Head of caudate nucleus (tissue), 42 donors: ENCODE results near the gene FAT2.

Source experiments
- DNase-seq, 42 donors: peaks; one replicate each; pipeline versions ENCODE4 v3.0.0 to v3.0.0-alpha.2; 2020 to 2021; ENCODE audit warnings: mixed read lengths in 7 of 42
- intact Hi-C: fragments of 100-400 bp; cut with DNase I; formaldehyde crosslinking; loops from one replicate; pipeline ENCODE4 v1.15.0; 2022

Gene FAT2

DNA sequence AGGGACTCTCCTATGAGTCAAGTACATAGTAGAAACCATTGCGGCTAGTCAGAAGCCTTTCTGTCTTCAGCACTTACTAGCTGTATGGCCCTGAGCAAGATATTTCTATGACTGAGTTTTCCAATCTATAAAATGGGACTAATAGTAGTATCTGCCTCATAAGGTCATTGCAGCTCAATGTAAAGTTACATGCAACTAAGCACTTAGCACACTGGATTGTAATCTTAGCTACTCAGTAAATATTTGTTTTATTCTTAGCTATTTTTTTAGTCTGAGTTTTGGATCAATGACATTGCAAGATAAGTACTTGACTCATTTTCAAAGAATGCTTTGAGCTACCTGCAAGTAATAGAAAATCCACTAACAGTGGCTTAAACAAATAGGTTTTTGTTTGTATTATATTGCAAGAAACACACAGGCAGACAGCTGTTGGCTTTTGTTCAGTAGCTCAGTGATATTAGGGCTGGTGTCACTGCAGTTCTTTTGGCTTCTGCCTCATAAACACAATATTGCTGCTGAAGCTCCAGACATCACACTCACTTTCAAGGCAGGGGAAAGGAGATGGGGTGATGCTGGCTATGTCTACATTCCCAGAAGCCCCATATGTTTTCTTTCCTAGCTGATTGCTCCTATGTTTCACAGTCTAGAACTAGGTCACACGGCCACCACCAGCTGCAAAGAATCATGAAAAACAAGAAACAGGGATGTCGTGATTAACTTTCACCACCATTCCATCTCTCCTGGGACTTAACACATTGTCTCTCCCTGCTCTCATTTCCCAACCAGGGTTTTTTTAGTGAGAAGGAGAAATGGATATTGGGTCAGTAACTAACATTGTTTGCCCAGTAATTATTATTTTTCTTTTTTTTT lies 26.9 kb upstream of the FAT2 start:
- intact Hi-C loops = no loop called here
- no peak for DNase-seq

DNA sequence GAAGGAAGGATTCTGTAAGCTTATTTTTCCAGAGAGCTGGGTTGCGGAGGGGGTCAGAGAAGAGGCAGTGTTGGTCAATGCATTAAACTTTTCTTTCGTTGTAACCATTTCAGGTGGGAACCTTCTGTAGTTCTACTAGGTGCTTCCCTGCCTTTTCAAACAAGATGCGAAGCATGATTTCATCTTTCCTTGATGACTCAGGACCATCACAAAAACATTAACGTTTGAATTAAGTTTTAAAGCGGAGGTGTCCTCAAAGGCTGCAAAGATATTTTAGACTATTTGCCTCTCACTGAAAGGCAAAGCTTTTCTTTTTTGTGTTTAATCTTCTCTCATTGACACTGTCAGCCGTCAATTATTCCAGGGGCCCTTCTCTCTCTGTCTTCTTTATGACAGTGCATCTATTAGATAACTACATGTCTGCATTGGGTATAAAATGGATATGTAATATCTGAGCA lies 26.3 kb upstream of the FAT2 start:
- intact Hi-C loops = no loop called here
- peak in 5 of 42 donors; percentile 18 to 66 (median 36) for DNase-seq

DNA sequence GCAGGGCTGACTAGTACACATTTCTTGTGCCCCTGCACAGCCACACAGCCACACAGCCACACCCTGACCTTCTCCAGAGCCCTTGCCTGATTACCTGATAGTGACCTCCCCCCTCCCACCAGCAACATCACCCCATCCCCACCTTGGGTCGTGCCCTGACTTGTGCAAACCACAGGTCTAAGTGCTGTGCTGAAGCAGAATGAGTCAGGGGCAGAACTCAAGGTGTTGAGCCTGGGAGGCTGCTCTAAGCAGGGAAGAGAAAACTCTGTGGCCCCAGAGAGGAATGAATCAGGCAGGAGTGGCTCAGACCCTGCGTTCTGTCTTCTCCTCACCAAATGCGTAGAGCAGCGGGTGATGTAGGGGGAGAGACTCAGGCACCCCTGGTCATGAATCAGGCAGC lies 24.3 kb upstream of the FAT2 start:
- intact Hi-C loops = no loop called here
- peak in 2 of 42 donors; percentile 35 to 51 for DNase-seq

DNA sequence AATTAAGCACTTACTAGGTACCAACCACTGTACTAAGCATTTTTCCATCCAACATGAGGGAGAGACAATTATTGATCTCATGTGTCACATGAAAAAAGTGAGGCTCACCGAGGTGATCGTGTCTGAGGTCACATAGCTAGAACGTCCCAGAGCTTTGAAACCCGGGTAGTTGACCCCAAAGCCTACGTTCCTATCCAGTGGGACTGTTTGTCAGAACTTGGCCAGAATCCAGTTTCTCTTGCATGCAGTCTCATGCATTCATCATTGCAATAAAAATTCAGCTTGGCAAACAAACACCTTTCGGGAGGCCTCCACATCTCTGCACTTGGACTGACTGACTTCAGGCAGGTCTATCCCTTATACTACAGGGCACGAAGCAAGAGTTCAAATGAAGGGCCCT lies 23.4 kb upstream of the FAT2 start:
- intact Hi-C loops = no loop called here
- DNase-seq = no peak

DNA sequence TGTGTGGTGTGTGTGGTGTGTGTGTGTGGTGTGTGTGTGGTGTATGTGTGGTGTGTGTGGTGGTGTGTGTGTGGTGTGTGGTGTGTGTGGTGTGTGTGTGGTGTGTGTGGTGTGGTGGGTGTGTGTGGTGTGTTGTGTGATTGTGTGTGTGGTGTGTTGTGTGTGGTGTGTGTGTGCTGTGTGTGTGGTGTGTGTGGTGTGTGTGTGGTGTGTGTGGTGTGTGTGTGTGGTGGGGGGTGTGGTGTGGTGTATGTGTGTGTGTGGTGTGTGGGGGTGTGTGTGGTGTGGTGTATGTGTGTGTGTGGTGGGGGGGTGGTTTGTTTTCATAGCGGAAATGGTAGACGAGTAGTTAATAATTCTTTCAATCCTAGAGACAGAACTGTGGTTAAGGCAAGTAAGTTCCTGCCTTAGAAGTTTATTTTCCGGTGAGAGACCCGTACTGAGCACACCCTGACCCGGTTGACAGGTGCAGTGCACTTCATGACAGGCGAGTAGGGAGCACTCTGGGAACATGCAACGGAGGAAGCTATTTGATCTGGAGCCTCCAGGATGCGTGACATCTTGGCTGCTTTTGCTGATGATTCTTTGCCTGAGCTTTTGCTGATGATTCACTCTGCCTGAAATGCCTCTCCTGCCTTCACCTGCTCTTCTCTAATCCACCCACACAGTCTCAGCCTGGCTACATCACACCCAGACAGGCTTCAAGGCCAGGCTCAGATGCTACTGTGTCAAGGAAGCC lies 21.7 kb upstream of the FAT2 start:
- DNase-seq = peak in 41 of 42 donors; percentile 23 to 91 (median 63)
- intact Hi-C loops = no loop called here

DNA sequence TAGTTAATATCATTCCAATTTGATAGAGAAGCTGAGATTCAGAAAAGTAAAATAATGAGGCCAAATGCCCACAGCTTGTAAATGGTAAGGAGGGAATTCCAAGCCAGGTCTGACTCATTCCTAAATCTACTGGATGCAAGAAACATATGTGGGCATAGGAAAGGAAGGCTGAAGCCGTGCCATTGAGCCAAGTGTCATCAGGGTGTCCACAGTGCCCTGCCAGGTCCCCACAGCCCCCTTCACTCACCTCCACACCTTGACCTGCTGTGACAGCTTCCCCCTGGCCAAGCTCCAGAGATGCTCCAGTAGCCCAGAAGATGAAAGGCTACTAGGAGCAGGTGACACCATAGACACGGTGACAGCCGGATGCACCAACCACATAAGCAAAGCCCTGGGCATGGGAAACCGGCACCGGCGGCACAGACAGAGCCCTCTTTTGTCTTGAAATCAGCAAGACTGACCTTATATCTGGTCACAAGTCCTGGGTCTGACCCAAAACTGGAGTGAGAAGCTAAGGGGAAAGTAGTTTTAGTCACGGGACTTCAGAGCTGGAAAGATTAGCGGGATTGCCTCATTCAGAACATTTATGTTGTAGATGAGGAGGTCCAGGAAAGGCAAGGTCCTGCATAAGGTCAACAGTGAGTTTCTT lies 20.1 kb upstream of the FAT2 start:
- intact Hi-C loops = no loop called here
- DNase-seq = no peak

DNA sequence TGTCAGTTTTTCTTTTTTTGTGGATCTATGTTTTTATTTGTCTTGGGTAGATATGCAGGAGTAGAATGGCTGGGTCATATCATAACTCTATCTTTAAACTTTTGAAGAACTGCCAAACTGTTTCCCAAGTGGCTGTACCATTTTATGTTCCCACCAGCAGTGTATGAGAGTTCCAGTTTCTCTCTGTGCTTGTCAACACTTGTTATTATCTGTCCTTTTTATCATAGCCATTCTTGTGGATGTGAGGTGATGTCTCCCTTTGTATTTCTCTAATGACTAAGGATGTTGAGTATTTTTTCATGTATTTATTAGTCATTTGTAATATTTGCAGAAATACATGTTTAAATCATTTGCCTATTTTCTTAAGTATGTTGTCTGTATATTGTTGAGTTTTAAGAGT lies 17.4 kb upstream of the FAT2 start:
- no peak for DNase-seq
- intact Hi-C loops = no loop called here

DNA sequence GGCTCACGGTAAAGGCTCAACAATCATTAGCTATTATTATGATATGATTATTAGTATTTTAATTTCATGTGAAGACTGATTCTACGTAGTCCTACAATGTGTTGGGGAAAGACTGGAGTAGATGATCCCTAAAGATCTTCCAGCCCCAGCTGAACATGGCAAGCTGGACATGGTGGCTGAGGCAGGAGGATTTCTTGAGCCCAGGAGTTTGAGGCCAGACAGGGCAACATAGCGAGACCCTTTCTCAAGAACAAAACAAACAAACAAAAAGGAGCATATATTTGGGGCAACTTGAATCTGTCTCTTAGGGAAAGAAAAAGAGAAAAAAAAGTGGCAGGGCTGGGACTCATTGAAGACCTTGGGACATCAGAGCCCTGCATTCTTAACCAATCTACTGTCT lies 16.2 kb upstream of the FAT2 start:
- intact Hi-C loops = no loop called here
- no peak for DNase-seq

DNA sequence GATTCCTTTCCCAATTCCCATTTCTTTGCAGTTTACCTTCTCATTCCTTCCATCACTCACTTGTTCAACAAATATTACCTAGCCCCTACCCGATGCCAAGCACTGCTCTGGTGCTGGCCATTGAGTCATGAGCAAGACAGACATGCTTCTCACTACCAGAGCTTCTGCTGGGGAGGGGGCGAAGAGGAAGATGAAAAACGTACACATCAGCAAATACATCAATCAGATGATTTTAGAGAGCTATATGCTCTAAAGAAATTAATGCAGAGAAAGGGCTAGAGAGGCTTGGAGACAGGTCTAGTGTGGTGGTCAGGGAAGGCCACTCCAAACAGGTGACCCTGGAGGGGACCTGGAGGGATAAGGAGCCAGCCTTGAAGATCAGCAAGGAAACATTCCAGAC lies 14.4 kb upstream of the FAT2 start:
- intact Hi-C loops = no loop called here
- DNase-seq = no peak

DNA sequence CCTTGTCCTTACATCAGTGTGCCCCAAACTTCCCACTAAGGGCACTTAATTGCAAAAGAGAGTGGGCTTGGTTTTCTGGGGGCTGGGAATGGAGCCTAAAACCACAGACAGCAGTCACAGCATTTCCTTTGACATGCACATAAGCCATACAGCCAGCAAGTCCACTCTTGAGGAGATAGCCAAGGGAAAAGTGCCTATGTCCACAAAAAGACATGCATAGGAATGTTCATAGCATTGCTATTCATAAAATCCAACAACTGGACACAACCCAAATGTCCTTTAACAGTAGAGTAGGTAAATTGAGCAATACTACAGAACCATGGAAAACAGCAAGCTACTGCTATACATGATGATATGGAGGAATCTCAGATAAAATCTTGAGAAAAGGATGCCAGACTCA lies 11.7 kb upstream of the FAT2 start:
- DNase-seq = no peak
- intact Hi-C loops = no loop called here

DNA sequence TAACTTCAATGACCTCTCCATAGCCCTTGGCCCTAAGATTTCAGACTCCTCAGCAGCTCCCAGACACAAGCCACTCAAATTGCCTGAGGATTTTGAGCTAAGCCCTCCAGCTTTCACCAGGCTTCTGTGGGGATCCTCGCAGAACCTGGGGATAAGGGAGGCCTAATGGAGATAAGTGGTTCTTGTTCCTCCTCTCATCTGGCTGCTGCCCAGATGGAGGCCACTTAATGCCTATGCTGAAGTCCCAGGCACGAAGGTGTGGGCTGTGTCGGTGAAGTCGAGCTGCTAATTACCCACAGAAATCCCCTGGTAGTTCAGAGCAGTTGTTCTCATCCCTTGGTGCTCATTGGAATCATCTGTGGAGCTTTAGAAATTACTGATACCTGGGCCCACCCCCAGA lies 10.3 kb upstream of the FAT2 start:
- intact Hi-C loops = no loop called here
- no peak for DNase-seq

DNA sequence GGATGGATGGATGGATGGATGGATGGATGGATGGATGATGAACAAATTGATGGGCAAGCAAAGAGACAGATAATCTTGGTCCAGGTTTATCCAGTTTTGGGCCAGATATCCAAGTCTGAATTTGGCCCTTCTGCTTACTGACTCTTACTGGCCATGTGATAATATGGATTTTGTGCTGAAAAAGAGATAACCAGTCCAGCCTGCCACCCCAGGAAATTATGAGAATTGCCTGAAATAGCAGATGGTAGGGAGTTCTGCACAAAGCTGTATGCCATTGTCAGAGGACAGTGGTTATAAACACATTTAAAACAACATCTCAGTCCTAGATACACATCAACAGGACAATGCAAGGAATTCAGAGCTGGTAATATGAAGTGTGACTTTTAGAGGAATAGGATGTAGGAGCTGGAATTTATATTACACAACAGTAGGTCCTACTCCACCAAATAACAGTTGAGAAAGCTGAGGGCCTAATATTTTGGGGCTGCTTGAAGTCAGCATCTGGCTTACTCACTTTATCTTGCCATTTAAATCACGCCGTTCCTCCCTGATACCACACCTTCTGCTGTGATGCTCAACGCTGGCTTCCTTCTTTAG lies 9.0 kb upstream of the FAT2 start:
- no peak for DNase-seq
- intact Hi-C loops = no loop called here

DNA sequence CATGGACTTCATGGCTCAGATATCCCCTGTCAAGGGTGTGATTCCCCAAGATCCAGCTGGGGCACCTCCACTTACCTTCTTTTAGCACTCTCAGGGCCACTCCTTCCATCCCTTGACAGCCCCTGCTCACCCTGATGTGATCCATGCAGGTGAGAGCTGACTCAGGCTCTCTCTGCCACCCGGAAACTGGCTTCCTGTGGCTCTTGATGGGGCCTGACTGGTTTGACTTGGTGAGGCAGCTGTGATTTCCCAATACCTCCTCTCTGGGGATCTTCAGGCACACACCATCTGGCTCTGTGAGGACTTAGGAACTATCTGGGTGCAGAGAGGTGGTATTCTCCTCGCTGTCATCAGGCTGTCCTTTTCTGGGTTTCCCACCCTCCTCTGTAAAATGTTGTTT lies 7.9 kb upstream of the FAT2 start:
- intact Hi-C loops = no loop called here
- DNase-seq = no peak

DNA sequence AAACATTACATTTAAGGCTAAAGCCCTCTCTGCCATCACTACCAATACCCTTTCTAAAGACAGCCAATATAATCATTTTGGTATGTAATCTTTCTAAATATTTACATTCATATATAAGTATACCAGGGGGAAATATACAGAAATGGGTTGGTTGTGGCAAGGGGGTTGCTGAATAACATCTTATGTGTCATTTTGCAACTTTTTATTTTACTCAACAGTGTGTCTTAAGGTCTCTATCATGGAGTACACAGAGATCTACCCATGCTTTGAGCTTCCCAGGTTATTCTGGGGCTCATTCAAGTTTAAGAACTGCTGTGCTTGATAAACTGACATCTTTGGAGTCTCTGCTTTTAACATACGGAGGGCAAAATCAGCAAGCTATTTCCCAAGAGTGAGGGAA lies 7.4 kb upstream of the FAT2 start:
- no peak for DNase-seq
- intact Hi-C loops = no loop called here

DNA sequence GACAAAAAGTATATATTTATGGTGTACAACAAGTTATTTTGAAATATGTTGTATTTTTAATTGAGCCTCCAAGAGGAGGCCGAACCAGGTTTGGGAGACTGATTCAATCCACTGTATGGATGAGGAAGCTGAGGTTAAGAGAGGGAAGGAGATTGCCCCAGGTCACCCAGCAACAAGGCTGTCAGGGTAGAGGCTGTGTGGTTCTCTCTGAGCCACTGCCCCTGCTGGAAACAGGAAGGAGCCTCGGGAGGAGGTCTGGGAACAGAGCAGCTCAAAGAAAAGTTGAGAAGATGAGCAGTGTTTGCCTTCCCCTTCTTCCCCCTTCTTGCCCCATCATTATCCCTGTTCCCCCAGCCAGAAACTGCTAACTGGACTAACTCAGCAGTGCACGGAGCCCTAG lies 6.6 kb upstream of the FAT2 start:
- DNase-seq = no peak
- intact Hi-C loops = no loop called here

DNA sequence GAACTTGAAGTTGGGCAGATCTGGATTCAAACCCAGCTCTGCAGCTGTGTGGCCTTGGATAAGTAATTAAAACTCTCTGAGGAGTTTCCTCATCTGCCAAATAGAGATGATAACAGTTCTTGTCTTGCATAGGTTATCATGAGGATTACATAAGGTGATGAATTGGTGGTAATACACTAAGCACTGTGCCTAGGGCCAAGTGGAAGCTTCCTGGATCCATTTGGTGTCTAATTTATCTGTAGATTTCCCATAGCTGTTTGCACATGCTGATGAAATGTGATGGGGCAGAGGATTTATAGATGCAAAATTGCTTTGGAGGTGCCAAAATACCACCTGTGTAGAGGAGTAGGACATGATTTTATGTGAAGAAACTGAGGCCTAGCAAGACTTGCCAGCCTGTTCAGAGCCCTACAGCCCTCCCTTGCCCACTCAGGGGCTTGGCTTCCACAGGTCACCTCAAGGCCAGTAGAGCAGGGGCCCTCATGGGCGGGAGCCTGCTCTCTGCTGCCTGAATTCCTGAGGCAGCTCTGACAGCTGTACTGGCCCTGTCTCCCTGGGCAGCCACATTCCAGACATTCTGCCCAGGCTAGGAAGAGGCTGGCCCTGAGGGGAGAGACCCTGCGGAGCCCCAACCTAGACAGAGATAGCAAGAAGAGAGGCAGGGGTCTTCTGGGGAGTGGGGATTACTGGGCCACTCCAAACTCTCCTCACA lies 5.9 kb upstream of the FAT2 start:
- no peak for DNase-seq

DNA sequence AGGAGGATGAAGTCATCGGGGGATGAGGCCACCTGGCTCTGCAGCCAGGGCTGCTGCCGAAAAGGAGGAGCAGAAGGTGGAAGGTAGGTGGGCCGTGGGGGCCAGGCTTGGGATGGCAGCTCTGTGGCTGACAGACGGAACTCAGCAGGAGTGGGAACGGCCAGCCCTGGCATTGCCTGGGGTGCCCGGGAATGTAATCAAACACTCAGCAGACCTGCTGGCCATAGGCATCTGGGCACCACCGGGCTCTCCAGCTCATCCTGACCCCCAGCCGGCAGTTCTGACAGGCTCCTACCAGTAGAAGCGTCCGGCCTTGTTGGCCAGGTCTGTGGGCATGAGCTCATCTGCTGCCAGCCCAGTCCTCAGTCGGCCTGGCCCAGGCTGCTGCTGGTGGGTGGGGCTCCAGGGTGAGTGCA lies 4.3 kb upstream of the FAT2 start:
- intact Hi-C loops = no loop called here
- no peak for DNase-seq

More for the DNA sequence above, 5.9 kb upstream of the FAT2 start:
- intact Hi-C loops = no loop called here

DNA sequence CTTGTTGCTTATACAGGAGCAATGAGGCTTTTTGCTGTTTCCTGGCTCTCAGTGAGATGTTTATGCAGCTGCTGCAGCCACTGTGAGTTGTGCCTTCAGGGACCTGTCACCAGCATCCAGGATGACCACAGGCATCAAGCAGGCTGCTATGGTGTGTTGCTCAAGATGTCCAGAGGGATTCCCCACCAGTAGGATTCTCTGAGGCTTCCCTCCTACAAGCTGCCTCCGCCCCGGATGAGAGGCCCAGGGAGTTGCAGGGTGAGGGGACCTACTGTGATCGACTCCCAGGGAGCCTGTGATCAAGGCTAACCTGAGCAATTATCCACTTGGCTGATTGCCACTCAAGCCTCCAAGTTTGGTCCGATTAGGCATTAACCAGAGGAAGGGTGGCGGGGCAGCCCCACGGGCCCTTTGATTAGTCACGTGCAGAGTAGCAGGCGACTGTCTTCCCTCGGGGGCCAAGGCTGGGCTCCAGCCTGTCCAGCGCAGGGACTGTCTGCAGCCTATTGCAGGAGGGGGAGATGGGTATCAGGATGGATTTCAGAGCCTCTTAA lies 1.8 kb upstream of the FAT2 start:
- intact Hi-C loops = no loop called here
- no peak for DNase-seq
